ENCODE results near the gene MT4. TPM values are rescaled to one million over a fixed set of nuclear protein-coding genes. Genes with fewer than 3 reads are reported as not detected.

The MT4 gene
- total and polyA plus RNA-seq, 12 donors, result not detected

DNA sequence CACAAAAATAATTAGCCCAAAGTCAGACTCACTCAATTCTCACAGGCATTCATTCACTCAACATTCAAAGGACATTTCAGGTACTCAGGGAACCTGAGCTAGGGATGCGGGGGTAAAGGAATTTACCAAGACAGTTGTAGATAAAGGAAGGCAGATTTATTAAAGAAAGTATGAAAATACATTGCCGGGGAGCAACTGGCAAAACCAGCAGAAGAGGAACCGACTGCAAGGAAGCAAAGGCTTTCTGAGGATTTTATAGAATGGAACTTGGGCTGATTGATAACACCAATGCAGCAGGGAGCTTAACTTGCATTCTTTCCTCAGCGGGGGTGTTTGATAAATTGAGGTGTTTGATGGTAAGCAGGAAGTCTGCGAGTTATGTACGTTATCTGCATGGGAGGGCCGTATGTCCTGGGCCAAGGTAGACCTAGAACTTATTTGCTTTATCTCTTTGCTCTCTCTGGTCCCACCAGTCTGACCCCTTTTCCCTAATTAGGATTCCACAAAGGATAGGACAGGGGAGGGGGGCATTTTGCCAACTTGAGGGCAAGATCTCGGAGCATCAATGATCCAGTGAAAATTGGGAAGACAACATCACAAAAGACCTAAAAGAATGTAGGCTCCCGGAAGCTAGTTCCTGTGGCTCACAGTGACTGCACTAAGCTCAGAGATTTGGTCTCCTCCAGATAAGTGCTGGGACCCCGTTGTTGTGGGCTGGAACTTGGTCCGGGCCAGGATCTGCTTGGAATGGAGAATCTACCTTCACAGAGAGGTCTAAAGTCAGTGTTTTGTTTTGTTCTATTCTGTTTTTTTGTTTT is 18.7 kb downstream of the MT4 start:
- H3K27ac ChIP-seq, result no peak overlapping the region
- H3K4me1 ChIP-seq (replicated peaks in 1 of 2), result no peaks in the 10 kb centered on the region
- TF ChIP-seq, protein P1, sequence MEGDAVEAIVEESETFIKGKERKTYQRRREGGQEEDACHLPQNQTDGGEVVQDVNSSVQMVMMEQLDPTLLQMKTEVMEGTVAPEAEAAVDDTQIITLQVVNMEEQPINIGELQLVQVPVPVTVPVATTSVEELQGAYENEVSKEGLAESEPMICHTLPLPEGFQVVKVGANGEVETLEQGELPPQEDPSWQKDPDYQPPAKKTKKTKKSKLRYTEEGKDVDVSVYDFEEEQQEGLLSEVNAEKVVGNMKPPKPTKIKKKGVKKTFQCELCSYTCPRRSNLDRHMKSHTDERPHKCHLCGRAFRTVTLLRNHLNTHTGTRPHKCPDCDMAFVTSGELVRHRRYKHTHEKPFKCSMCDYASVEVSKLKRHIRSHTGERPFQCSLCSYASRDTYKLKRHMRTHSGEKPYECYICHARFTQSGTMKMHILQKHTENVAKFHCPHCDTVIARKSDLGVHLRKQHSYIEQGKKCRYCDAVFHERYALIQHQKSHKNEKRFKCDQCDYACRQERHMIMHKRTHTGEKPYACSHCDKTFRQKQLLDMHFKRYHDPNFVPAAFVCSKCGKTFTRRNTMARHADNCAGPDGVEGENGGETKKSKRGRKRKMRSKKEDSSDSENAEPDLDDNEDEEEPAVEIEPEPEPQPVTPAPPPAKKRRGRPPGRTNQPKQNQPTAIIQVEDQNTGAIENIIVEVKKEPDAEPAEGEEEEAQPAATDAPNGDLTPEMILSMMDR (IDR thresholded peaks at IDR 0.05), result no peak
- no peak for TF ChIP-seq POLR2A (IDR thresholded peaks at IDR 0.05)
- H3K36me3 ChIP-seq (replicated peaks in 1 of 2), result no peaks in the 10 kb centered on the region
- intact Hi-C loops (cut with DNase I), result no loop called here
- peak in 1 of 7 donors; percentile 34 for DNase-seq
- WGBS, 4 donors, result 78 to 82% (median 80%) methylated on average over 10 to 11 of the region's 11 CpGs
- H3K9me3 ChIP-seq (replicated peaks in 1 of 3), result no peaks in the 10 kb centered on the region
- no peaks in the 10 kb centered on the region for H3K27me3 ChIP-seq
- H3K4me3 ChIP-seq, result no peak overlapping the region

DNA sequence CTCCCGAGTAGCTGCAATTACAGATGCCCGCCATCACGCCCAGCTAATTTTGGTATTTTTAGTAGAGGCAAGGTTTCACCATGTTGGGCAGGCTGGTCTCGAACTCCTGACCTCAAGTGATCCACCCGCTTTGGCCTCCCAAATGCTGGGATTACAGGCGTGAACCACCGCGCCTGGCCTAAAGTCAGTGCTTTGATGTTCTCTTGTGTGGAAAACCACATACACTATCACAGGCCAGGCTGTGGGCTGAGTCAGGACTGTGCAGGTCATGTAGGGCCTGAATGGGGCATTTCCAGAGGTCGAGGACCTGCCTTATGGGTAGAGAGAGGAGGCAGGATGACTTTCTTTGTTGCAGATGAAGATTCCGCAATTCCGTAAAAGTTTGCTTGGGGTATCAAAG is 19.4 kb downstream of the MT4 start:
- H3K4me1 ChIP-seq (replicated peaks in 1 of 2), result peaks cover 0 to 6% of the 10 kb centered on the region in 2 donors
- TF ChIP-seq, protein P1 (IDR thresholded peaks at IDR 0.05), result no peak
- TF ChIP-seq POLR2A (IDR thresholded peaks at IDR 0.05), result no peak
- no peaks in the 10 kb centered on the region for H3K36me3 ChIP-seq (replicated peaks in 1 of 2)
- no peak overlapping the region for H3K4me3 ChIP-seq
- H3K9me3 ChIP-seq (replicated peaks in 1 of 3), result no peaks in the 10 kb centered on the region
- no peaks in the 10 kb centered on the region for H3K27me3 ChIP-seq
- intact Hi-C loops (cut with DNase I), result no loop called here
- WGBS, 4 donors, result 83 to 97% (median 86%) methylated on average over 11 of the region's 11 CpGs
- peak in 1 of 7 donors; percentile 36 for DNase-seq
- H3K27ac ChIP-seq, result no peak overlapping the region

DNA sequence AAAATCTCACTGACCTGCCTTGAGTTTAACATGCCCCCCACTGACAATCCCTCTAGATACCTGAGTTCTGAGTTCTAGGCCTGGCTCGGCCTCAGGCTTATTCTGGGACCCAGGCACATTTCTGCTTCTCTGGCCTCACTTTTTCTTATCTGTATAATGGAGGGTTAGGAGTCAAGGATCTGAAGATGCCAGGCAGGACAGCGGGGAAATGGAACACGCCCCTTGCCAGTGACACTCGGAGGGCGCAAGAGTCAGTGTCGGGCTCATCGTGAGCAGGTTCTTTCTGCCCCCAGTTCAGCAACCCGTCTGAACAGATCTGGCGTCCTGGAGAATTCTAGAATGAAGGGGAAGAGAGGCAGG is 23.9 kb downstream of the MT4 start:
- Histone ChIP-seq H3K36me3 (replicated peaks in 1 of 2) (no peaks in the 10 kb centered on the region), H3K4me1 (replicated peaks in 1 of 2) (peaks cover 7 to 12% of the 10 kb centered on the region in 2 donors), H3K9me3 (replicated peaks in 1 of 3) (no peaks in the 10 kb centered on the region), H3K4me3 (peak overlapping the region in 2 of 4 donors; percentile 13 to 51), H3K27ac (no peak overlapping the region), H3K27me3 (no peaks in the 10 kb centered on the region)
- DNase-seq, result no peak
- WGBS, 4 donors, result 27 to 29% (median 28%) methylated on average over 9 of the region's 9 CpGs
- no peak for TF ChIP-seq POLR2A (IDR thresholded peaks at IDR 0.05)
- TF ChIP-seq, protein P1 (IDR thresholded peaks at IDR 0.05), result no peak
- intact Hi-C loops (cut with DNase I), result no loop called here

DNA sequence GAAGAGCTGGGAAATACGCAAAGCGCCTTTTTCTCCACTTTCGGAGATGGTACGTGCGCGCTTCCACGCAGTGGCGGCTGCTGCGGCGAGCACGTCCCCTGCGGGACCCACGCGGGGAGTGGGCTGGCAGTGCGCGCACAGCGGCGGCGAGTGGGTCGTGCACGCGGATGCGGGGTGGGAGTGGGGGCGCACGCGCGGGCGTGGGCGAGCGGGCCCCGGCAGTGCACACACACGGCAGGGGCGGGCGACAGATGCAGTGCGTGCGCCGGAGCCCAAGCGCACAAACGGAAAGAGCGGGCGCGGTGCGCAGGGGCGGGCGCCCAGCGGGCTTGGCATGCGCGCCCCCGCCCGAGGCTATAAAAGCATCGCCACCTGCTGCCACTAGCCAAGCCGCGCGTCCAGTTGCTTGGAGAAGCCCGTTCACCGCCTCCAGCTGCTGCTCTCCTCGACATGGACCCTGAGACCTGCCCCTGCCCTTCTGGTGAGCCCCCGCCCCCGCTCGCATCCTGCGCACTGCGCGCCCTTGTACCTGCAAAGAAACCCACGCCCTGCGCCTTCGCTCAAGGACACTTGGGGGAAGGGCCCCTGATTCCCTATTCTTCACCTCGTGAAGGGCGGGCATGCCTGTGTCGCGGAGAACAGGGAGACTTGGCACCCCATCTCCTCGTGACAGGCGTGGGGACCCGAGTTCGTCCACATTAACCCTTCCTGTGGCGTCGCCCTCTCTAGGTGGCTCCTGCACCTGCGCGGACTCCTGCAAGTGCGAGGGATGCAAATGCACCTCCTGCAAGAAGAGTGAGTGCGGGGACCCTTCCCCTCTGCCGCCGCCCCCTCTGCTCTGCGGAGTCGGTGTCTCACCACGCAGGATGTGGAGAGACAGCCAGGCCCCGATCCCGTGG is 24.5 kb downstream of the MT4 start, which contains the start of gene MT3:
TSS of gene MT3 (plus strand) at position 388 of the 899 bp plus-strand sequence. CDS start at position 451, 63 bp downstream.
- intact Hi-C loops (cut with DNase I), result no loop called here

More for the DNA sequence above, 24.5 kb downstream of the MT4 start, which contains the start of gene MT3:
- Histone ChIP-seq H3K4me1 (replicated peaks in 1 of 2) (peaks cover 7 to 12% of the 10 kb centered on the region in 2 donors), H3K4me3 (peak within 1 kb of the TSS in 2 of 4 donors; percentile 13 to 51), H3K36me3 (replicated peaks in 1 of 2) (no peaks in the 10 kb centered on the region), H3K27me3 (no peaks in the 10 kb centered on the region), H3K9me3 (replicated peaks in 1 of 3) (no peaks in the 10 kb centered on the region), H3K27ac (peak within 1 kb of the TSS in 1 of 5 donors; percentile 7)
- peak in 1 of 2 donors; percentile 50 for TF ChIP-seq POLR2A (IDR thresholded peaks at IDR 0.05)
- TF ChIP-seq, protein P1 (IDR thresholded peaks at IDR 0.05), result peak in 1 of 6 experiments; percentile 9
- DNase-seq, result peak; percentile 44 to 64 (median 58)
- WGBS, 4 donors, result 0 to 6% (median 4%) methylated on average over 37 to 87 of the region's 87 CpGs
